ENCODE results near the gene SNW1.

SNW1 gene

GRCh38 chr14:77741438-77741837 lies 19.5 kb downstream of the SNW1 start:
- TF ChIP-seq CTCF (IDR thresholded peaks at IDR 0.05; ENCODE audit: borderline replicate concordance, insufficient read depth, low read depth, low read length) = no peak
- no peak overlapping the region for H3K4me3 ChIP-seq (ENCODE audit: low read depth, low read length)

GRCh38 chr14:77738559-77739250 lies 22.3 kb downstream of the SNW1 start:
- H3K4me3 ChIP-seq (ENCODE audit: low read depth, low read length) = no peak overlapping the region
- TF ChIP-seq CTCF (IDR thresholded peaks at IDR 0.05; ENCODE audit: borderline replicate concordance, insufficient read depth, low read depth, low read length) = no peak

GRCh38 chr14:77730976-77731497 lies 29.9 kb downstream of the SNW1 start:
- no peak for TF ChIP-seq CTCF (IDR thresholded peaks at IDR 0.05; ENCODE audit: borderline replicate concordance, insufficient read depth, low read depth, low read length)
- no peak overlapping the region for H3K4me3 ChIP-seq (ENCODE audit: low read depth, low read length)

GRCh38 chr14:77722301-77722700 lies 38.7 kb downstream of the SNW1 start:
- H3K4me3 ChIP-seq (ENCODE audit: low read depth, low read length) = no peak overlapping the region
- no peak for TF ChIP-seq CTCF (IDR thresholded peaks at IDR 0.05; ENCODE audit: borderline replicate concordance, insufficient read depth, low read depth, low read length)

- no peak for TF ChIP-seq CTCF (IDR thresholded peaks at IDR 0.05; ENCODE audit: borderline replicate concordance, insufficient read depth, low read depth, low read length)
These were observed 39.5 kb downstream of the SNW1 start for GRCh38 chr14:77721437-77721836.

GRCh38 chr14:77717608-77718305 lies 43.2 kb downstream of the SNW1 start:
- no peak for TF ChIP-seq CTCF (IDR thresholded peaks at IDR 0.05; ENCODE audit: borderline replicate concordance, insufficient read depth, low read depth, low read length)
- H3K4me3 ChIP-seq (ENCODE audit: low read depth, low read length) = no peak overlapping the region

More at GRCh38 chr14:77721437-77721836, 39.5 kb downstream of the SNW1 start:
- H3K4me3 ChIP-seq (ENCODE audit: low read depth, low read length) = no peak overlapping the region

- no peak for TF ChIP-seq CTCF (IDR thresholded peaks at IDR 0.05; ENCODE audit: borderline replicate concordance, insufficient read depth, low read depth, low read length)
- H3K4me3 ChIP-seq (ENCODE audit: low read depth, low read length) = no peak overlapping the region
These were observed 46.0 kb downstream of the SNW1 start for GRCh38 chr14:77714926-77715325.
